GM19452 (cell line): ENCODE measurements around the gene NR1H4.
"Not testable (repeated sequence)": the region's sequence is repeated elsewhere in the genome, so short reads cannot be mapped to it uniquely, and the experiment has no call there.

ENCODE experiments used
- ATAC-seq: cut with Tn5 transposase; IDR thresholded peaks from one replicate; pipeline ENCODE4 v1.9.1; 2021; ENCODE audit not compliant: unreplicated experiment

NR1H4 gene

GRCh38 chr12:100472325-100472724, 1.3 kb upstream of the NR1H4 start:
- ATAC-seq, result no peak

GRCh38 chr12:100473050-100473715, 483 bp upstream of the NR1H4 start:
- no peak for ATAC-seq

GRCh38 chr12:100474617-100475016, 951 bp downstream of the NR1H4 start:
- no peak for ATAC-seq

GRCh38 chr12:100476013-100476751, 2.5 kb downstream of the NR1H4 start:
- ATAC-seq, result no peak

- no peak for ATAC-seq
Measured at GRCh38 chr12:100481021-100481420, 7.4 kb downstream of the NR1H4 start.

- ATAC-seq, result no peak
Measured at GRCh38 chr12:100484183-100484886, 10.7 kb downstream of the NR1H4 start.

- no peak for ATAC-seq
Measured at GRCh38 chr12:100484891-100485471, 11.3 kb downstream of the NR1H4 start.

GRCh38 chr12:100485983-100486382, 12.3 kb downstream of the NR1H4 start:
- ATAC-seq, result no peak

- ATAC-seq, result no peak
Measured at GRCh38 chr12:100489251-100489820, 15.7 kb downstream of the NR1H4 start.

- no peak for ATAC-seq
Measured at GRCh38 chr12:100490056-100490455, 16.4 kb downstream of the NR1H4 start.

GRCh38 chr12:100491104-100491503, 17.4 kb downstream of the NR1H4 start:
- no peak for ATAC-seq

GRCh38 chr12:100493396-100494012, 19.8 kb downstream of the NR1H4 start:
- ATAC-seq, result no peak

- ATAC-seq, result no peak
Measured at GRCh38 chr12:100494026-100494425, 20.4 kb downstream of the NR1H4 start.

GRCh38 chr12:100494538-100494937, 20.9 kb downstream of the NR1H4 start:
- ATAC-seq, result no peak

GRCh38 chr12:100497105-100497795, 23.6 kb downstream of the NR1H4 start:
- no peak for ATAC-seq

- ATAC-seq, result no peak
Measured at GRCh38 chr12:100498141-100498540, 24.5 kb downstream of the NR1H4 start.

- no peak for ATAC-seq
Measured at GRCh38 chr12:100499416-100499815, 25.8 kb downstream of the NR1H4 start.

GRCh38 chr12:100502718-100503117, 29.1 kb downstream of the NR1H4 start:
- ATAC-seq, result not testable (repeated sequence)

GRCh38 chr12:100503228-100503628, 29.6 kb downstream of the NR1H4 start:
- ATAC-seq, result no peak

- no peak for ATAC-seq
Measured at GRCh38 chr12:100504804-100505203, 31.1 kb downstream of the NR1H4 start.
